ENCODE data around the gene VAV2. TPM values are rescaled to one million over a fixed set of nuclear protein-coding genes. Genes with fewer than 3 reads are reported as not detected.
A peak's percentile ranks its signal among the peaks of the same experiment; 100 is the strongest.

The VAV2 gene
- total and polyA plus RNA-seq, 4 donors: 4.9 to 26.4 (median 17.0) TPM

- Histone ChIP-seq H3K36me3 (ENCODE audit: control insufficient read depth in 4 of 4, insufficient read depth in 3 of 4, low read depth in 1 of 4, low read length in 3 of 4) (peaks cover 0 to 2% (median 0%) of the 10 kb centered on the region in 4 donors), H3K27ac (ENCODE audit: low read depth in 1 of 2, low read length in 2 of 2) (peak overlapping the region; percentile 10 to 15), H3K4me1 (ENCODE audit: control insufficient read depth in 4 of 4, insufficient read depth in 4 of 4, low read length in 3 of 4) (peaks cover 13 to 60% (median 45%) of the 10 kb centered on the region in 4 donors), H3K9me3 (ENCODE audit: control insufficient read depth in 4 of 4, low read length in 3 of 4) (no peaks in the 10 kb centered on the region), H3K4me3 (ENCODE audit: low read depth in 1 of 3, low read length in 3 of 3) (no peak overlapping the region), H3K9ac (ENCODE audit: low read depth in 1 of 2, low read length in 2 of 2) (no peak overlapping the region), H3K27me3 (ENCODE audit: control insufficient read depth in 4 of 4, insufficient read depth in 4 of 4, low read length in 3 of 4) (no peaks in the 10 kb centered on the region)
- DNase-seq (ENCODE audit: low spot score): peak; percentile 47
- TF ChIP-seq YY1 (IDR thresholded peaks at IDR 0.05) (no peak), HNF4G (IDR thresholded peaks at IDR 0.05) (no peak), RXRA (IDR thresholded peaks at IDR 0.05) (peak in 1 of 2 donors; percentile 37), ZBTB33 (IDR thresholded peaks at IDR 0.05) (no peak), HNF4A (conservative IDR thresholded peaks at IDR 0.05) (peak in 1 of 2 donors; percentile 8)
- WGBS: 74% methylated on average over 11 of the region's 11 CpGs
Measured at GRCh38 chr9:133875131-133875530, 117.0 kb downstream of the VAV2 start.

- H3K9me3 ChIP-seq (ENCODE audit: control insufficient read depth in 4 of 4, low read length in 3 of 4): no peaks in the 10 kb centered on the region
- peak overlapping the region; percentile 10 to 15 for H3K27ac ChIP-seq (ENCODE audit: low read depth in 1 of 2, low read length in 2 of 2)
- peaks cover 0 to 2% (median 0%) of the 10 kb centered on the region in 4 donors for H3K36me3 ChIP-seq (ENCODE audit: control insufficient read depth in 4 of 4, insufficient read depth in 3 of 4, low read depth in 1 of 4, low read length in 3 of 4)
- 95% methylated on average over 10 of the region's 10 CpGs for WGBS
- no peak overlapping the region for H3K4me3 ChIP-seq (ENCODE audit: low read depth in 1 of 3, low read length in 3 of 3)
- no peaks in the 10 kb centered on the region for H3K27me3 ChIP-seq (ENCODE audit: control insufficient read depth in 4 of 4, insufficient read depth in 4 of 4, low read length in 3 of 4)
- H3K4me1 ChIP-seq (ENCODE audit: control insufficient read depth in 4 of 4, insufficient read depth in 4 of 4, low read length in 3 of 4): peaks cover 12 to 60% (median 44%) of the 10 kb centered on the region in 4 donors
- no peak overlapping the region for H3K9ac ChIP-seq (ENCODE audit: low read depth in 1 of 2, low read length in 2 of 2)
- no peak for DNase-seq (ENCODE audit: low spot score)
- TF ChIP-seq REST (IDR thresholded peaks at IDR 0.05) (no peak), GABPA (IDR thresholded peaks at IDR 0.05 in 1 of 2, conservative IDR thresholded peaks at IDR 0.05 in 1 of 2) (no peak), NR2F2 (IDR thresholded peaks at IDR 0.05) (no peak), FOXA2 (IDR thresholded peaks at IDR 0.05) (no peak), YY1 (IDR thresholded peaks at IDR 0.05) (no peak)
Measured at GRCh38 chr9:133874659-133875058, 117.5 kb downstream of the VAV2 start.

GRCh38 chr9:133874060-133874657, 118.0 kb downstream of the VAV2 start:
- H3K4me1 ChIP-seq (ENCODE audit: control insufficient read depth in 4 of 4, insufficient read depth in 4 of 4, low read length in 3 of 4): peaks cover 9 to 57% (median 41%) of the 10 kb centered on the region in 4 donors

More at GRCh38 chr9:133874060-133874657, 118.0 kb downstream of the VAV2 start:
- H3K27me3 ChIP-seq (ENCODE audit: control insufficient read depth in 4 of 4, insufficient read depth in 4 of 4, low read length in 3 of 4): no peaks in the 10 kb centered on the region
- no peak overlapping the region for H3K9ac ChIP-seq (ENCODE audit: low read depth in 1 of 2, low read length in 2 of 2)
- DNase-seq (ENCODE audit: low spot score): no peak
- H3K4me3 ChIP-seq (ENCODE audit: low read depth in 1 of 3, low read length in 3 of 3): no peak overlapping the region
- H3K9me3 ChIP-seq (ENCODE audit: control insufficient read depth in 4 of 4, low read length in 3 of 4): no peaks in the 10 kb centered on the region
- 96% methylated on average over 14 of the region's 14 CpGs for WGBS
- no peak for TF ChIP-seq HNF4G (IDR thresholded peaks at IDR 0.05)
- no peak for TF ChIP-seq REST (IDR thresholded peaks at IDR 0.05)
- TF ChIP-seq RAD21 (IDR thresholded peaks at IDR 0.05): no peak
- TF ChIP-seq ATF3 (IDR thresholded peaks at IDR 0.05): no peak
- no peak for TF ChIP-seq MAX (IDR thresholded peaks at IDR 0.05)
- no peak for TF ChIP-seq EGR1 (IDR thresholded peaks at IDR 0.05; ENCODE audit: low read depth in 2 of 2)
- no peak for TF ChIP-seq SP1 (IDR thresholded peaks at IDR 0.05)
- peaks cover 0 to 2% (median 0%) of the 10 kb centered on the region in 4 donors for H3K36me3 ChIP-seq (ENCODE audit: control insufficient read depth in 4 of 4, insufficient read depth in 3 of 4, low read depth in 1 of 4, low read length in 3 of 4)
- peak overlapping the region; percentile 11 to 15 for H3K27ac ChIP-seq (ENCODE audit: low read depth in 1 of 2, low read length in 2 of 2)
